Stimulated activated CD8-positive, alpha-beta memory T cell treated with anti-CD3 and anti-CD28 coated beads, Interleukin-4, amount 100 ng/mL, for 4 hours (primary cell): ENCODE results near the gene PCDHGA10.
"Not testable (repeated sequence)": the region's sequence is repeated elsewhere in the genome, so short reads cannot be mapped to it uniquely, and the experiment has no call there.

Experiments used
- DNase-seq, 2 donors: peaks; one replicate each; pipeline ENCODE4 v3.0.0-alpha.2; 2020; ENCODE audit warnings: low read depth in 2 of 2, low spot score in 1 of 2

The PCDHGA10 gene

DNA sequence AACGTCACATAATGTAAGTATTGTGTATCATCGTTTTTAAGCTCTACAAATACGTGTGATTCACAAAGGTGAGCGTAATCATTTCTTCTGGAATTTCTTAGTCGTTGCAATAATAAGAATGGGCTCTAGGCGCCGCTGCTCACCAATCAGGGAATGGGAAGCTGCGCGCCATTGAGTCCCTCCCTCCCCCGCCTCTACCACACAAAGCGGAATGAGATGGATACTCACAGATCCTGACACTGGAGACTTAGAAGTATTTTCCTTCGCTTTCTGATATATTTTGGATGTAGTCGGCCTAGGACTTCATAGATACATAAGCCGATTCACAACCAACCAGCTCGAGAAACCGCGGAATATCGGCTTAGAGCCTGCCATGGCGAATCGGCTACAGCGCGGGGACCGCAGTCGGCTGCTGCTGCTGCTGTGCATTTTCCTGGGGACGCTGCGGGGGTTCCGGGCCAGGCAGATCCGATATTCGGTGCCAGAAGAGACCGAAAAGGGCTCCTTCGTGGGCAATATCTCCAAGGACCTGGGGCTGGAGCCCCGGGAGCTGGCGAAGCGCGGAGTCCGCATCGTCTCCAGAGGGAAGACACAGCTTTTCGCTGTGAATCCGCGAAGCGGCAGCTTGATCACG lies 8.2 kb downstream of the PCDHGA10 start, which contains the start of gene PCDHGA11:
PCDHGA11 (plus strand) TSS at position 197 of the 634 bp plus-strand sequence; CDS start at position 374, 177 bp downstream.
- DNase-seq = no peak

GRCh38 chr5:141421489-141421855 lies 8.7 kb downstream of the PCDHGA10 start:
- DNase-seq = no peak

DNA sequence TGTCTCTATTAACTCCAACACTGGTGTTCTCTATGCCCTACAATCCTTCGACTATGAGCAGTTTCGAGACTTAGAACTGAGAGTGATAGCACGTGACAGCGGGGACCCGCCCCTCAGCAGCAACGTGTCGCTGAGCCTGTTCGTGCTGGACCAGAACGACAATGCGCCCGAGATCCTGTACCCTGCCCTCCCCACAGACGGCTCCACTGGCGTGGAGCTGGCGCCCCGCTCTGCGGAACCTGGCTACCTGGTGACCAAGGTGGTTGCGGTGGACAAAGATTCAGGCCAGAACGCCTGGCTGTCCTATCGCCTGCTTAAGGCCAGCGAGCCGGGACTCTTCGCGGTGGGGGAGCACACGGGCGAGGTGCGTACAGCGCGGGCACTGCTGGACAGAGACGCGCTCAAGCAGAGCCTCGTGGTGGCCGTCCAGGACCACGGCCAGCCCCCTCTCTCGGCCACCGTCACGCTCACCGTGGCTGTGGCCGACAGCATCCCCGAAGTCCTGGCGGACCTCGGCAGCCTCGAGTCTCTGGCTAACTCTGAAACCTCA lies 10.0 kb downstream of the PCDHGA10 start:
- no peak for DNase-seq

DNA sequence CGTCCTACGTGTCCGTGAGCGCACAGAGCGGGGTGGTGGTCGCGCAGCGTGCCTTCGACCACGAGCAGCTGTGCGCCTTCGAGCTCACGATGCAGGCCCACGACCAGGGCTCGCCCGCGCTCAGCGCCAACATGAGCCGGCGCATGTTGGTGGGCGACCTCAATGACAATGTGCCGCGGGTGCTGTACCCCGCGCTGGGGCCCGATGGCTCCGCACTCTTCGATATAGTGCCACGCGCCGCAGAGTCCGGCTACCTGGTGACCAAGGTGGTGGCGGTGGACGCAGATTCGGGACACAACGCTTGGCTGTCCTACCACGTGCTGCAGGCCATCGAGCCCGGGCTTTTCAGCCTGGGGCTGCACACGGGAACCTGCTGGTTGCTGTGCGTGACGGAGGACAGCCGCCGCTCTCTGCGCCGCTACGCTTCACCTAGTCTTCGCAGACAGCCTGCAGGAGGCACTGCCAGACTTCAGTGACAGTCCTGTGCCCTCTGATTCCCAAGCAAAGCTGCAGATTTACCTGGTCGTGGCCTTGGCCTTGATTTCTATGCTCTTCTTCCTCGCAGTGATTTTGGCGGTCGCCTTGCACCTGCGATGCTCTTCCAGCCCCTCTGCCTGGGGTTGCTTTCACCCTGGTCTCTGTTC lies 15.1 kb downstream of the PCDHGA10 start:
- DNase-seq = no peak

- no peak for DNase-seq
Measured at GRCh38 chr5:141430332-141431113, 17.7 kb downstream of the PCDHGA10 start, which contains the start of gene PCDHGA12. Gene PCDHGA12, plus strand, starts transcription at chr5:141430507. Its CDS starts 253 bp downstream, at chr5:141430760.

DNA sequence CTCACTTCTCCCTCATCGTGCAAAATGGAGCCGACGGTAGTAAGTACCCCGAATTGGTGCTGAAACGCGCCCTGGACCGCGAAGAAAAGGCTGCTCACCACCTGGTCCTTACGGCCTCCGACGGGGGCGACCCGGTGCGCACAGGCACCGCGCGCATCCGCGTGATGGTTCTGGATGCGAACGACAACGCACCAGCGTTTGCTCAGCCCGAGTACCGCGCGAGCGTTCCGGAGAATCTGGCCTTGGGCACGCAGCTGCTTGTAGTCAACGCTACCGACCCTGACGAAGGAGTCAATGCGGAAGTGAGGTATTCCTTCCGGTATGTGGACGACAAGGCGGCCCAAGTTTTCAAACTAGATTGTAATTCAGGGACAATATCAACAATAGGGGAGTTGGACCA lies 18.5 kb downstream of the PCDHGA10 start:
- DNase-seq = no peak

GRCh38 chr5:141432308-141432707 lies 19.5 kb downstream of the PCDHGA10 start:
- not testable (repeated sequence) for DNase-seq

GRCh38 chr5:141432726-141433125 lies 19.9 kb downstream of the PCDHGA10 start:
- not testable (repeated sequence) for DNase-seq

- DNase-seq = no peak
Measured at GRCh38 chr5:141434006-141434405, 21.2 kb downstream of the PCDHGA10 start.

DNA sequence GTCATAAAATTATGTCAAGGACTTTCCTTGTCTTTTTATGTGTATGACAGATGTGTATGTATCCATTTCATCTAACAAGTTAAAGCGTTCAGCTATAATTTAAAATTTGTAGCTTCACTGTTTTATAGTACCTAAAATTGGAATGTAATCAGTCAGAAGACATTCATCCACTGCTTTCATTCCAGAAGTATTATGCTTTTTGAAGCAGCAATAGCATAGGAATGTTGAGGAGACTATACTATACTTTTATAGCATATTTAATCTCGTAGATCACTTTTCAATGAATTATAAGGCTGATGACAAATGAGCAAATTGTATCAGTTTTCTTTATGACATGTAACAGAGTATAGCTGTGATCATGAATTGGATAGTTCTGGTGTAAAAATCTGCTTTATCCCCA lies 24.4 kb downstream of the PCDHGA10 start:
- DNase-seq = no peak

DNA sequence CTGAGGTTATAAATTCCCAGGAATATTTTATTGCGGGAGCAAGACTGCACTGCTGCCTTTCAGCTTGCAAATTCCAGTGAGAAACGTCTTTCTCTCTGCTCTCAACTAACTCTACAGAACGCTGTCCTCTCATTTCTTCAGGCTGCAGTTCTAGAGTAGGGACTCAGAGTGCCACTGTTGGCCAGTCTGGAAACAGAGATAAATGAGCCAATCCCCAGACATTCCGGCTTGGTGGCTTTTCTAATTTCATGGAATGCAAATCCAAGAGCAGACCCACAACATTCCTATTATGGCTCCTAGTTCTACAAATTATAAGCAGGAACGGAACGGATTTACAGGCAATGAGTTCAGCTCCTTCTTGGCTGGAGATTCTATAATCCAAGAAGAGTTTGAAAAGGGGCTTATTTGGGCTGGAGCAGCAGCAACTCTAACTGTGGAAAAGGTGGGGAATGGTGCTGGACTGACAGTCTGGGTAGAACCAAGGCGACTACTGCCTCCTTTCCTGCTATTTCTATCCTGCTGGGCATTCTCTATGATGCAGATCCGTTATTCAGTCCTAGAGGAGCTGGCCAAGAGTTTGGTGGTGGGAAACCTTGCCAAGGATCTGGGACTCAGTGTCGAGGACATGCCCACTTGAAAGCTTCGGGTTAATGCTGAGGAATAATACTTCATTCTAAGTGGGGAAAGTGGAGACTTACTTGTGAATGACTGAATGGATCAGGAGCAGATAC lies 26.8 kb downstream of the PCDHGA10 start:
- DNase-seq = no peak

DNA sequence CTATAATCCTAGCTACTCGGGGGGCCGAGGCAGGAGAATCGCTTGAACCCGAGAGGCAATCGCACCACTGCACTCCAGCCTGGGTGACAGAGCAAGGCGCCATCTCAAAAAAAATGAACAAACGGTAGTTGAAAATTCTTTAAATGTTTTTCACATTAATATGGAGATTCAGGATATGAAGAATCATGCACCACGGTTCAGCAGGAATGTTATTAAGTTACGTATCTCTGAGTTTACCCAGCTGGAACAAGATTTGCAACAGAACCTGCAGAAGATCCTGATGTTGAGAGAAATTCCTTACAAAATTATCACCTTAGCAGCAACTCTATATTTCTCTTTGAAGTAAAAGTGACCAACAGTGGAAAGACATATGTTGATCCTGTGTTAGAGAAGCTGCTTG lies 27.6 kb downstream of the PCDHGA10 start:
- DNase-seq = no peak

GRCh38 chr5:141441571-141442170 lies 28.9 kb downstream of the PCDHGA10 start:
- DNase-seq = no peak

GRCh38 chr5:141465351-141465750 lies 52.6 kb downstream of the PCDHGA10 start:
- DNase-seq = no peak
